GM21619 (cell line): Measurements from ENCODE around the gene SYT1.
A peak's percentile ranks its signal among the peaks of the same experiment; 100 is the strongest.

Experiments
- ATAC-seq: cut with Tn5 transposase; IDR thresholded peaks from one replicate; pipeline ENCODE4 v1.9.1; 2021; ENCODE audit not compliant: unreplicated experiment

Gene SYT1

GRCh38 chr12:79329933-79330332 lies 465.4 kb downstream of the SYT1 start:
- ATAC-seq: no peak

- ATAC-seq: no peak
Measured at GRCh38 chr12:79331870-79332269, 467.3 kb downstream of the SYT1 start.

- no peak for ATAC-seq
Measured at GRCh38 chr12:79333144-79333543, 468.6 kb downstream of the SYT1 start.

GRCh38 chr12:79337662-79338290 lies 473.2 kb downstream of the SYT1 start:
- ATAC-seq: no peak

GRCh38 chr12:79344855-79345847 lies 480.6 kb downstream of the SYT1 start:
- peak; percentile 83 for ATAC-seq

GRCh38 chr12:79347866-79348265 lies 483.3 kb downstream of the SYT1 start:
- no peak for ATAC-seq

- ATAC-seq: no peak
Measured at GRCh38 chr12:79351251-79351650, 486.7 kb downstream of the SYT1 start.

GRCh38 chr12:79356216-79356615 lies 491.6 kb downstream of the SYT1 start:
- no peak for ATAC-seq

GRCh38 chr12:79357048-79357447 lies 492.5 kb downstream of the SYT1 start:
- ATAC-seq: no peak

- ATAC-seq: no peak
Measured at GRCh38 chr12:79358716-79359300, 494.2 kb downstream of the SYT1 start.

- ATAC-seq: no peak
Measured at GRCh38 chr12:79360286-79360685, 495.7 kb downstream of the SYT1 start.

GRCh38 chr12:79360936-79361335 lies 496.4 kb downstream of the SYT1 start:
- no peak for ATAC-seq

GRCh38 chr12:79364197-79364596 lies 499.6 kb downstream of the SYT1 start:
- ATAC-seq: no peak

- ATAC-seq: no peak
Measured at GRCh38 chr12:79366374-79366773, 501.8 kb downstream of the SYT1 start.

GRCh38 chr12:79367032-79367589 lies 502.5 kb downstream of the SYT1 start:
- ATAC-seq: no peak

GRCh38 chr12:79370021-79370420 lies 505.4 kb downstream of the SYT1 start:
- no peak for ATAC-seq

GRCh38 chr12:79371226-79371625 lies 506.7 kb downstream of the SYT1 start:
- no peak for ATAC-seq

GRCh38 chr12:79373896-79374499 lies 509.4 kb downstream of the SYT1 start:
- peak; percentile 84 for ATAC-seq

- ATAC-seq: no peak
Measured at GRCh38 chr12:79374545-79374944, 510.0 kb downstream of the SYT1 start.

GRCh38 chr12:79375050-79375449 lies 510.5 kb downstream of the SYT1 start:
- ATAC-seq: no peak

GRCh38 chr12:79378496-79378895 lies 513.9 kb downstream of the SYT1 start:
- no peak for ATAC-seq
